IMR-90 (cell line): ENCODE data around the gene MDM1. TPM values are rescaled to one million over a fixed set of nuclear protein-coding genes. Genes with fewer than 3 reads are reported as not detected.

Experiments
- ATAC-seq: fragments of 200-7000 bp; cut with Tn5 transposase; 2 replicates; pipeline ENCODE4 v1.9.1; 2020; ENCODE audit warnings: low read depth, mild to moderate bottlenecking, moderate library complexity
- BruUV-seq: library from RNA; stranded (reverse); fragments of 400-500 nt; replicated peaks from 2 replicates; lab custom pipeline; 2021; lab: Mats Ljungman, UMichigan
- CTCF ChIA-PET: fragments of 300-600 bp; formaldehyde crosslinking; extraction: SDS; loops from one replicate; lab custom pipeline; 2021; ENCODE audit warnings: antibody characterized with exemption; lab: Yijun Ruan, JAX
- POLR2A ChIA-PET: fragments of 300-600 bp; sonication (Branson Sonifier 250); formaldehyde crosslinking; loops from one replicate; lab custom pipeline; 2022; ENCODE audit warnings: antibody characterized with exemption; ENCODE audit not compliant: unreplicated experiment; lab: Charles Lee
- DNase-seq: peaks from one replicate; pipeline ENCODE4 v3.0.0; 2013
- H2AFZ ChIP-seq: replicated peaks from 2 replicates; pipeline ENCODE3; 2013; ENCODE audit warnings: low read length, mild to moderate bottlenecking; ENCODE audit not compliant: poor library complexity
- H2AK5ac ChIP-seq: 2 replicates; pipeline ENCODE4 v1.6.1; 2013; ENCODE audit warnings: low read depth, low read length, inconsistent platforms
- H2AK9ac ChIP-seq: replicated peaks from 2 replicates; pipeline ENCODE3; 2013; ENCODE audit warnings: mild to moderate bottlenecking, low read depth, low read length, moderate library complexity; ENCODE audit not compliant: poor library complexity
- H2BK120ac ChIP-seq: 2 replicates; pipeline ENCODE4 v1.6.1; 2013; ENCODE audit warnings: low read depth, low read length, inconsistent platforms
- H2BK15ac ChIP-seq: 3 replicates; pipeline ENCODE4 v1.6.1; 2013; ENCODE audit warnings: low read depth, low read length, inconsistent platforms
- H2BK20ac ChIP-seq: 2 replicates; pipeline ENCODE4 v1.6.1; 2013; ENCODE audit warnings: low read depth, mild to moderate bottlenecking, inconsistent platforms, low read length, moderate library complexity
- H2BK5ac ChIP-seq: 2 replicates; pipeline ENCODE4 v1.6.1; 2013; ENCODE audit warnings: mild to moderate bottlenecking, low read depth, low read length, inconsistent platforms; ENCODE audit not compliant: poor library complexity, severe bottlenecking
- H3K14ac ChIP-seq: replicated peaks from 2 replicates; pipeline ENCODE4 v1.6.1; 2013; ENCODE audit warnings: low read depth, low read length, inconsistent platforms
- H3K18ac ChIP-seq: 2 replicates; pipeline ENCODE4 v1.6.1; 2013; ENCODE audit warnings: low read depth, low read length, control low read depth
- H3K23ac ChIP-seq: 2 replicates; pipeline ENCODE4 v1.6.1; 2013; ENCODE audit warnings: low read depth, low read length, inconsistent platforms
- H3K27ac ChIP-seq: 2 replicates; pipeline ENCODE4 v1.5.1; 2013; ENCODE audit warnings: mild to moderate bottlenecking, control low read depth, low read length; ENCODE audit not compliant: insufficient read depth
- H3K27me3 ChIP-seq: 2 replicates; pipeline ENCODE4 v1.6.1; 2013; ENCODE audit warnings: low read length; ENCODE audit not compliant: control insufficient read depth, insufficient read depth
- H3K36me3 ChIP-seq: 2 replicates; pipeline ENCODE4 v1.6.1; 2013; ENCODE audit warnings: low read length, mixed read lengths; ENCODE audit not compliant: control insufficient read depth, insufficient read depth
- H3K4ac ChIP-seq: 2 replicates; pipeline ENCODE4 v1.6.1; 2013; ENCODE audit warnings: low read depth, low read length, inconsistent platforms
- H3K4me1 ChIP-seq: 2 replicates; pipeline ENCODE4 v1.6.1; 2013; ENCODE audit warnings: low read length, mixed read lengths; ENCODE audit not compliant: control insufficient read depth, insufficient read depth
- H3K4me2 ChIP-seq: 2 replicates; pipeline ENCODE4 v1.6.1; 2013; ENCODE audit warnings: low read depth, mild to moderate bottlenecking, control low read depth, low read length, moderate library complexity
- H3K4me3 ChIP-seq: 2 replicates; pipeline ENCODE4 v1.5.1; 2013; ENCODE audit warnings: low read depth, mild to moderate bottlenecking, control low read depth, low read length, moderate library complexity; ENCODE audit not compliant: insufficient read depth
- H3K56ac ChIP-seq: 2 replicates; pipeline ENCODE4 v1.6.1; 2013; ENCODE audit warnings: low read length, inconsistent platforms; ENCODE audit not compliant: insufficient read depth; ENCODE audit errors: extremely low read depth
- H3K79me1 ChIP-seq, 2 experiments: 2 replicates each; pipeline ENCODE4 v1.6.1; 2013; ENCODE audit warnings: low read length in 2 of 2, inconsistent platforms in 1 of 2, low read depth in 1 of 2
- H3K9ac ChIP-seq: 2 replicates; pipeline ENCODE4 v1.6.1; 2013; ENCODE audit warnings: low read depth, low read length, control low read depth
- H3K9me1 ChIP-seq: 2 replicates; pipeline ENCODE4 v1.6.1; 2013; ENCODE audit warnings: low read length, inconsistent platforms; ENCODE audit not compliant: insufficient read depth
- H3K9me3 ChIP-seq: 2 replicates; pipeline ENCODE4 v1.6.1; 2013; ENCODE audit warnings: low read length; ENCODE audit not compliant: control insufficient read depth, insufficient read depth
- H4K20me1 ChIP-seq: 2 replicates; pipeline ENCODE4 v1.6.1; 2013; ENCODE audit warnings: low read length, inconsistent platforms; ENCODE audit not compliant: insufficient read depth
- H4K5ac ChIP-seq: 2 replicates; pipeline ENCODE4 v1.6.1; 2013; ENCODE audit warnings: mild to moderate bottlenecking, low read depth, low read length, control low read depth
- H4K8ac ChIP-seq, 2 experiments: 2 replicates each; pipeline ENCODE4 v1.6.1; 2013; ENCODE audit warnings: low read depth in 2 of 2, low read length in 2 of 2, control low read depth in 1 of 2, inconsistent platforms in 1 of 2
- H4K91ac ChIP-seq: 2 replicates; pipeline ENCODE4 v1.6.1; 2013; ENCODE audit warnings: low read depth, low read length, inconsistent platforms; ENCODE audit not compliant: insufficient read depth
- BHLHE40 ChIP-seq: fragments of 150-350 bp; IDR thresholded peaks from 2 replicates; pipeline ENCODE4 v1.6.1; 2016; ENCODE audit warnings: mild to moderate bottlenecking, low read depth, low read length
- CEBPB ChIP-seq: IDR thresholded peaks from 2 replicates; pipeline ENCODE4 v1.6.1; 2012; ENCODE audit warnings: low read depth, low read length, improper control_type of control experiment
- CHD1 ChIP-seq: IDR thresholded peaks from 2 replicates; pipeline ENCODE4 v1.6.1; 2012; ENCODE audit warnings: low read depth, low read length, improper control_type of control experiment
- FOS ChIP-seq: fragments of 150-350 bp; IDR thresholded peaks from 2 replicates; pipeline ENCODE4 v1.6.1; 2016; ENCODE audit warnings: low read depth, low read length
- MAFK ChIP-seq: IDR thresholded peaks from 2 replicates; pipeline ENCODE4 v1.6.1; 2012; ENCODE audit warnings: low read depth, low read length, improper control_type of control experiment
- MAZ ChIP-seq: IDR thresholded peaks from 2 replicates; pipeline ENCODE4 v1.6.1; 2012; ENCODE audit warnings: low read depth, mild to moderate bottlenecking, low read length, improper control_type of control experiment, moderate library complexity, borderline replicate concordance
- MXI1 ChIP-seq: IDR thresholded peaks from 2 replicates; pipeline ENCODE4 v1.6.1; 2012; ENCODE audit warnings: low read depth, mild to moderate bottlenecking, low read length, moderate library complexity, borderline replicate concordance
- NFE2L2 ChIP-seq: fragments of 150-350 bp; IDR thresholded peaks from 2 replicates; pipeline ENCODE4 v1.6.1; 2016; ENCODE audit warnings: low read depth, mild to moderate bottlenecking, low read length
- POLR2A ChIP-seq: IDR thresholded peaks from 2 replicates; pipeline ENCODE4 v1.6.1; 2012; ENCODE audit warnings: mild to moderate bottlenecking, low read depth, low read length
- RAD21 ChIP-seq: IDR thresholded peaks from 2 replicates; pipeline ENCODE4 v1.6.1; 2012; ENCODE audit warnings: low read length, improper control_type of control experiment
- RCOR1 ChIP-seq: IDR thresholded peaks from 2 replicates; pipeline ENCODE4 v1.6.1; 2012; ENCODE audit warnings: mild to moderate bottlenecking, low read length, improper control_type of control experiment; ENCODE audit not compliant: insufficient replicate concordance
- RFX5 ChIP-seq: IDR thresholded peaks from 2 replicates; pipeline ENCODE4 v1.8.0; 2012; ENCODE audit warnings: low read depth, mild to moderate bottlenecking, low read length, moderate library complexity
- SMC3 ChIP-seq: fragments of 150-350 bp; IDR thresholded peaks from 2 replicates; pipeline ENCODE4 v1.6.1; 2016; ENCODE audit warnings: low read depth, mild to moderate bottlenecking, antibody characterized with exemption, low read length, moderate library complexity
- WGBS, 2 experiments: methylation state at CpG; one replicate each; pipeline versions ENCODE4 v1.1.5 to v1.1.7; 2013; ENCODE audit warnings: missing lambda C conversion rate in 2 of 2; ENCODE audit not compliant: insufficient read length in 1 of 2; ENCODE audit errors: extremely low coverage in 2 of 2; 5-methylcytosine and 5-hydroxymethylcytosine counted together
- dilution Hi-C: fragments of 300-500 bp; cut with HindIII; formaldehyde crosslinking; loops from one replicate; pipeline ENCODE4 v1.14.3; 2018; ENCODE audit warnings: low sequenced_read_pairs; ENCODE audit not compliant: unreplicated experiment
- in situ Hi-C: fragments of 300-500 bp; cut with MboI; formaldehyde crosslinking; loops from 3 replicates; pipeline ENCODE4 v1.14.3; 2019; ENCODE audit warnings: low sequenced_read_pairs, inconsistent platforms, mixed read lengths
- intact Hi-C: fragments of 100-400 bp; cut with micrococcal nuclease; formaldehyde crosslinking; loops from 2 replicates; pipeline ENCODE4 v1.10.0; 2022
- polyA plus RNA-seq, 3 experiments: library from polyadenylated mRNA; depleted of rRNA; stranded (reverse); fragments of >200 nt; gene quantifications; 2 replicates each; pipeline ENCODE4 v1.2.3, GENCODE V29; 2012; ENCODE audit warnings: low replicate concordance in 1 of 3
- total RNA-seq: library from RNA; depleted of rRNA; stranded (reverse); fragments of >200 nt; gene quantifications from 2 replicates; pipeline ENCODE4 v1.2.3, GENCODE V29; 2012
- TF ChIP-seq, protein P1 (sequence below): conservative IDR thresholded peaks from 2 replicates; pipeline ENCODE4 v1.5.1; 2012; ENCODE audit warnings: mild to moderate bottlenecking, low read depth, low read length, improper control_type of control experiment
- TF ChIP-seq, protein P2 (sequence below): fragments of 150-350 bp; IDR thresholded peaks from 2 replicates; pipeline ENCODE4 v1.6.1; 2016; ENCODE audit warnings: low read depth, mild to moderate bottlenecking, low read length, moderate library complexity, borderline replicate concordance
- TF ChIP-seq, protein P3 (sequence below): fragments of 150-350 bp; IDR thresholded peaks from 2 replicates; pipeline ENCODE4 v1.6.1; 2017; ENCODE audit warnings: mild to moderate bottlenecking, antibody characterized with exemption, low read length, low read depth

MDM1 gene
- total and polyA plus RNA-seq, 2 of the 4 experiments (the other 2 are of a cell fraction): 5.6 to 5.7 TPM

DNA sequence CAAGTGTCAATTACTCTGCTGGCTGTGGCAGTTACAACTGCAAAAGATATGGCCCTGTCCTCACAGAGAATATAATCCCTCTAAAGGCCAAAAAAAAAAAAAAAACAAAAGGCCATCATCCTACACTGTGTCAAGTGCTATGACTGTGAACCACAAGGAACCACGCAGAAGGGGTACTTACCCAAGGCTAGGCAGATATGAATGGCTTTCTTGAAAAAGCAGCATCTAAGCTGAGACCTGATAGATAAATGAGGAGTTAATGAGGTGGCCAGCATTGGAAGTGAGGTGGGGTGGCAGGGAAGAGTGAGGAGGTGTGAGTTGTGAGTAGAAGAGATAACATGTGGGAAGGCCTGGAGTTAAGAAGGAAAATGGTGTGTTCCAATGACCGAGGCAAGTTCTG is 62.4 kb downstream of the MDM1 start:
- Histone ChIP-seq H3K9me3 (no peaks in the 10 kb centered on the region), H2BK120ac (peak overlapping the region; percentile 29; the same call in 1 of the 2 replicates), H3K4me3 (no peak overlapping the region), H2BK5ac (no peak overlapping the region), H4K91ac (peak overlapping the region; percentile 28; the same call in 1 of the 2 replicates), H3K27me3 (no peaks in the 10 kb centered on the region), H3K4me1 (peaks cover 12% of the 10 kb centered on the region), H2BK20ac (peak overlapping the region; percentile 14; the same call in 1 of the 2 replicates), H3K4me2 (no peak overlapping the region), H3K9ac (no peak overlapping the region), H3K79me1 (no peaks in the 10 kb centered on the region), H4K8ac (no peak overlapping the region; a peak in 1 of 4 replicates), H3K14ac (no peak overlapping the region), H4K5ac (no peak overlapping the region), H3K18ac (peak overlapping the region; percentile 33; the same call in 1 of the 2 replicates), H4K20me1 (no peaks in the 10 kb centered on the region), H2BK15ac (peak overlapping the region; percentile 12; the same call in 1 of the 3 replicates), H3K27ac (no peak overlapping the region), H2AK9ac (no peak overlapping the region), H3K36me3 (no peaks in the 10 kb centered on the region), H3K4ac (peak overlapping the region; percentile 24; the same call in 1 of the 2 replicates), H2AFZ (no peak overlapping the region), H3K56ac (no peak overlapping the region), H2AK5ac (no peak overlapping the region), H3K9me1 (no peaks in the 10 kb centered on the region), H3K23ac (no peak overlapping the region)
- BruUV-seq: no TSS peak
- dilution Hi-C loops (no loop called here), intact Hi-C loops (no loop called here), in situ Hi-C loops (no loop called here)
- CTCF ChIA-PET: no interaction called here
- TF ChIP-seq NFE2L2 (no peak), BHLHE40 (no peak), RAD21 (no peak), MAZ (no peak), CEBPB (no peak), CHD1 (no peak), MXI1 (no peak), RCOR1 (no peak), FOS (no peak), POLR2A (no peak), SMC3 (no peak), RFX5 (no peak), MAFK (no peak)
- TF ChIP-seq, protein P1, sequence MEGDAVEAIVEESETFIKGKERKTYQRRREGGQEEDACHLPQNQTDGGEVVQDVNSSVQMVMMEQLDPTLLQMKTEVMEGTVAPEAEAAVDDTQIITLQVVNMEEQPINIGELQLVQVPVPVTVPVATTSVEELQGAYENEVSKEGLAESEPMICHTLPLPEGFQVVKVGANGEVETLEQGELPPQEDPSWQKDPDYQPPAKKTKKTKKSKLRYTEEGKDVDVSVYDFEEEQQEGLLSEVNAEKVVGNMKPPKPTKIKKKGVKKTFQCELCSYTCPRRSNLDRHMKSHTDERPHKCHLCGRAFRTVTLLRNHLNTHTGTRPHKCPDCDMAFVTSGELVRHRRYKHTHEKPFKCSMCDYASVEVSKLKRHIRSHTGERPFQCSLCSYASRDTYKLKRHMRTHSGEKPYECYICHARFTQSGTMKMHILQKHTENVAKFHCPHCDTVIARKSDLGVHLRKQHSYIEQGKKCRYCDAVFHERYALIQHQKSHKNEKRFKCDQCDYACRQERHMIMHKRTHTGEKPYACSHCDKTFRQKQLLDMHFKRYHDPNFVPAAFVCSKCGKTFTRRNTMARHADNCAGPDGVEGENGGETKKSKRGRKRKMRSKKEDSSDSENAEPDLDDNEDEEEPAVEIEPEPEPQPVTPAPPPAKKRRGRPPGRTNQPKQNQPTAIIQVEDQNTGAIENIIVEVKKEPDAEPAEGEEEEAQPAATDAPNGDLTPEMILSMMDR: no peak
- TF ChIP-seq, protein P2, sequence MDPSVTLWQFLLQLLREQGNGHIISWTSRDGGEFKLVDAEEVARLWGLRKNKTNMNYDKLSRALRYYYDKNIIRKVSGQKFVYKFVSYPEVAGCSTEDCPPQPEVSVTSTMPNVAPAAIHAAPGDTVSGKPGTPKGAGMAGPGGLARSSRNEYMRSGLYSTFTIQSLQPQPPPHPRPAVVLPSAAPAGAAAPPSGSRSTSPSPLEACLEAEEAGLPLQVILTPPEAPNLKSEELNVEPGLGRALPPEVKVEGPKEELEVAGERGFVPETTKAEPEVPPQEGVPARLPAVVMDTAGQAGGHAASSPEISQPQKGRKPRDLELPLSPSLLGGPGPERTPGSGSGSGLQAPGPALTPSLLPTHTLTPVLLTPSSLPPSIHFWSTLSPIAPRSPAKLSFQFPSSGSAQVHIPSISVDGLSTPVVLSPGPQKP: no peak
- TF ChIP-seq, protein P3, sequence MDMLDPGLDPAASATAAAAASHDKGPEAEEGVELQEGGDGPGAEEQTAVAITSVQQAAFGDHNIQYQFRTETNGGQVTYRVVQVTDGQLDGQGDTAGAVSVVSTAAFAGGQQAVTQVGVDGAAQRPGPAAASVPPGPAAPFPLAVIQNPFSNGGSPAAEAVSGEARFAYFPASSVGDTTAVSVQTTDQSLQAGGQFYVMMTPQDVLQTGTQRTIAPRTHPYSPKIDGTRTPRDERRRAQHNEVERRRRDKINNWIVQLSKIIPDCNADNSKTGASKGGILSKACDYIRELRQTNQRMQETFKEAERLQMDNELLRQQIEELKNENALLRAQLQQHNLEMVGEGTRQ: no peak
- POLR2A ChIA-PET: no interaction called here
- ATAC-seq: no peak
- 80% methylated on average over 1 of the region's 2 CpGs; no CpG with 5 or more reads in 1 of the 2 experiments for WGBS, 2 experiments
- DNase-seq: no peak
